Psoas muscle (tissue), 8 donors: ENCODE measurements around the gene SRF. TPM values are rescaled to one million over a fixed set of nuclear protein-coding genes. Genes with fewer than 3 reads are reported as not detected.

Experiments
- ATAC-seq, 4 donors: fragments of 200-7000 bp; cut with Tn5 transposase; one replicate each; pipeline ENCODE4 v1.9.1; 2020; ENCODE audit warnings: moderate library complexity in 3 of 4, mild to moderate bottlenecking in 2 of 4
- DNase-seq, 2 donors: peaks; one replicate each; pipeline ENCODE4 v3.0.0-alpha.2; 2020
- H3K27ac ChIP-seq: fragments of 200-600 bp; one replicate; pipeline ENCODE4 v1.8.0; 2022
- H3K27me3 ChIP-seq, 3 donors: fragments of 200-600 bp in 1 of 3; one replicate each; pipeline versions ENCODE4 v1.6.1 to v1.8.0; 2013 to 2022; ENCODE audit warnings: low read length in 2 of 3, mild to moderate bottlenecking in 2 of 3, moderate library complexity in 1 of 3; ENCODE audit not compliant: insufficient read depth in 3 of 3
- H3K36me3 ChIP-seq, 2 donors: fragments of 200-600 bp in 1 of 2; one replicate each; pipeline versions ENCODE4 v1.6.1 to v1.8.0; 2013 to 2022; ENCODE audit warnings: low read depth in 1 of 2, mild to moderate bottlenecking in 1 of 2, moderate library complexity in 1 of 2; ENCODE audit not compliant: insufficient read depth in 1 of 2
- H3K4me1 ChIP-seq: fragments of 200-600 bp; one replicate; pipeline ENCODE4 v1.8.0; 2022
- H3K4me3 ChIP-seq: fragments of 200-600 bp; one replicate; pipeline ENCODE4 v1.8.0; 2022; ENCODE audit warnings: mild to moderate bottlenecking
- H3K9me3 ChIP-seq: fragments of 200-600 bp; one replicate; pipeline ENCODE4 v1.8.0; 2022
- WGBS, 3 donors: extraction: QIAGEN DNeasy Blood & Tissue Kit; methylation state at CpG; one replicate each; pipeline versions ENCODE4 v1.1.6 to v1.1.7; 2013; 5-methylcytosine and 5-hydroxymethylcytosine counted together
- intact Hi-C, 2 donors: fragments of 100-400 bp; cut with DNase I; formaldehyde crosslinking; loops; one replicate each; pipeline versions ENCODE4 v1.11.0 to v1.14.2; 2022
- polyA plus RNA-seq, 3 donors: library from polyadenylated mRNA; stranded (reverse); fragments of 200-250 nt; gene quantifications; one replicate each; pipeline ENCODE4 v1.2.3, GENCODE V29; 2013
- total RNA-seq, 4 donors: library from RNA; stranded (reverse); fragmentation: NEBNext Ultra II Directional in 2 of 4; extraction: Animal tissue kit (Norgen Biotek cat#: 25700) in 2 of 4; gene quantifications; one replicate each; pipeline versions ENCODE4 v1.2.1 to v1.2.4, GENCODE V29; 2021 to 2023
- TF ChIP-seq, protein P1 (sequence below): fragments of 200-600 bp; IDR thresholded peaks from one replicate; pipeline ENCODE4 v1.8.0; 2022; ENCODE audit warnings: antibody characterized with exemption
- donor health status: healthy with polysubstance abuse.
- donor health status: DM: no; HTN: no; CAD: no; lungs with moderate emphysema.
- donor health status: Bipolar disorder and iron deficiency.
- donor health status: healthy.
- donor health status: DM: yes; HTN: yes; CAD: no.
- donor health status: DM: no; HTN: no; CAD: no.
- donor health status: DM: no; HTN: no; CAD: no.
- donor health status: DM: yes; HTN: yes; CAD: no.

Gene SRF
- total and polyA plus RNA-seq, 7 donors: 26.3 to 57.7 (median 39.3) TPM

DNA sequence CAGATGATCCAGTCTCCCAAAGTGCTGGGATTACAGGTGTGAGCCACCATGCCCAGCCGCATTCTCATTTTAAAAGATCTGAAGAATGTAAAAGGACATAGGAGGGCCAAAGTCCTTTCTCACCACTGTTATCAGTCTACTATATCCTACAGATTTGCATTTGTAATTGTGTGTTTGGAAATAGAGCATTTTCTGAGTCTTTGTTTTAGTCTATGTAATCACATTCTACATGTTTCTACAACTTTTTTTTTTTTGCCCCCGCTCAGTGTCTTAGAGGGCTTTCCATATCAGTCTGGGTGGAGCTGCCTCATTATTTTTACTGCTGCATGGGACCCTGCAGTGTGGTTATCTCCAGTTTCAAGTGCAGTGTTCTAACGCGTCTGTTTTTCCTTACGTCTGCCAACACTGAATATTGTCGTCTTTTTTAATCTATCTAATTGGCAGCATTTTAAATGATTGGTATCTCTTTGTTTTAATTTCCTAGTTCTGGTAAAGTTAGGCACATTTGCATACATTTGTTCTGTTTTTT, 18.8 kb downstream of the SRF start:
- H3K4me3 ChIP-seq: no peak overlapping the region
- H3K27ac ChIP-seq: no peak overlapping the region
- DNase-seq: no peak
- H3K27me3 ChIP-seq: no peaks in the 10 kb centered on the region
- TF ChIP-seq, protein P1, sequence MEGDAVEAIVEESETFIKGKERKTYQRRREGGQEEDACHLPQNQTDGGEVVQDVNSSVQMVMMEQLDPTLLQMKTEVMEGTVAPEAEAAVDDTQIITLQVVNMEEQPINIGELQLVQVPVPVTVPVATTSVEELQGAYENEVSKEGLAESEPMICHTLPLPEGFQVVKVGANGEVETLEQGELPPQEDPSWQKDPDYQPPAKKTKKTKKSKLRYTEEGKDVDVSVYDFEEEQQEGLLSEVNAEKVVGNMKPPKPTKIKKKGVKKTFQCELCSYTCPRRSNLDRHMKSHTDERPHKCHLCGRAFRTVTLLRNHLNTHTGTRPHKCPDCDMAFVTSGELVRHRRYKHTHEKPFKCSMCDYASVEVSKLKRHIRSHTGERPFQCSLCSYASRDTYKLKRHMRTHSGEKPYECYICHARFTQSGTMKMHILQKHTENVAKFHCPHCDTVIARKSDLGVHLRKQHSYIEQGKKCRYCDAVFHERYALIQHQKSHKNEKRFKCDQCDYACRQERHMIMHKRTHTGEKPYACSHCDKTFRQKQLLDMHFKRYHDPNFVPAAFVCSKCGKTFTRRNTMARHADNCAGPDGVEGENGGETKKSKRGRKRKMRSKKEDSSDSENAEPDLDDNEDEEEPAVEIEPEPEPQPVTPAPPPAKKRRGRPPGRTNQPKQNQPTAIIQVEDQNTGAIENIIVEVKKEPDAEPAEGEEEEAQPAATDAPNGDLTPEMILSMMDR: no peak
- intact Hi-C loops: no loop called here
- no peaks in the 10 kb centered on the region for H3K9me3 ChIP-seq
- H3K36me3 ChIP-seq: peaks cover 0 to 89% of the 10 kb centered on the region in 2 donors
- no peaks in the 10 kb centered on the region for H3K4me1 ChIP-seq
- WGBS, 3 donors: 86 to 91% (median 87%) methylated on average over 6 of the region's 6 CpGs
- no peak for ATAC-seq

DNA sequence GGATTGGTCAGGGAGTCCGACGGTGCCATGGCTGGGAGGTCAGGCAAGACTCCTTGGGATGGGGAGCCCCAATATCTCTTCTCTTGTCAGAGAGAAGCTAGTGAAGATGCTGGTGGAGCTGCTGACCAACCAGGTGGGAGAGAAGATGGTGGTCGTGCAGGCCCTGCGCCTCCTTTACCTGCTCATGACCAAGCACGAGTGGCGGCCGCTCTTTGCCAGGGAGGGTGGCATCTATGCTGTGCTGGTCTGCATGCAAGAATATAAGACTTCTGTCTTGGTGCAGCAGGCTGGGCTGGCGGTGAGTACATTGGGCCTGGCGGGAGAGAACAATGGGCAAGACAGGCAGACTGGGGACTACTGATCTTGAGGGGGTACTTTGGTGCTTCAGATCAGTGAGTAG, 21.8 kb downstream of the SRF start:
- ATAC-seq (no peak), DNase-seq (no peak)
- H3K4me3 ChIP-seq: no peak overlapping the region
- H3K9me3 ChIP-seq: no peaks in the 10 kb centered on the region
- no peaks in the 10 kb centered on the region for H3K27me3 ChIP-seq
- 95 to 96% (median 95%) methylated on average over 9 of the region's 9 CpGs for WGBS, 3 donors
- TF ChIP-seq, protein P1: no peak
- peaks cover 0 to 89% of the 10 kb centered on the region in 2 donors for H3K36me3 ChIP-seq
- H3K4me1 ChIP-seq: no peaks in the 10 kb centered on the region
- intact Hi-C loops: no loop called here
- H3K27ac ChIP-seq: no peak overlapping the region

DNA sequence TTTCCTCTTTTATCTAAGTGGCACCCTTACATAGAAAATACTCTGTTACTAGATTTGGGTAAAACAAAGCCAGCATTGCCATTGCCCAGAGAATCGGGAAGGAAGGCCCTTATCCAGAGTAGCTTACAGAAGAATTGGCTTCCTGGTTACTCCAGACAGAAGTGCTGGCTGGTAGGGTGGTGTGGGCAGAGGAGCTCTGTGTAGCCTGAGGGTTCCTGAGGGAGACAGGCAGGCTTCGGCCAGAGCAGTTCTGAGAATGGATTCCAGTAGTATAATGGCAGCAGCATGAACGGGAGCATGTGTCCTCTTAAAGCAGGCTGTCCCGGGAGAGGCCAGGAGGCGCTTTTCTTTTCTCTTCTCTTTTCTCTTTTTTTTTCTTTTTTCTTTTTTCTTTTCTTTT, 22.9 kb downstream of the SRF start:
- H3K36me3 ChIP-seq: peaks cover 0 to 89% of the 10 kb centered on the region in 2 donors
- no peak for DNase-seq

DNA sequence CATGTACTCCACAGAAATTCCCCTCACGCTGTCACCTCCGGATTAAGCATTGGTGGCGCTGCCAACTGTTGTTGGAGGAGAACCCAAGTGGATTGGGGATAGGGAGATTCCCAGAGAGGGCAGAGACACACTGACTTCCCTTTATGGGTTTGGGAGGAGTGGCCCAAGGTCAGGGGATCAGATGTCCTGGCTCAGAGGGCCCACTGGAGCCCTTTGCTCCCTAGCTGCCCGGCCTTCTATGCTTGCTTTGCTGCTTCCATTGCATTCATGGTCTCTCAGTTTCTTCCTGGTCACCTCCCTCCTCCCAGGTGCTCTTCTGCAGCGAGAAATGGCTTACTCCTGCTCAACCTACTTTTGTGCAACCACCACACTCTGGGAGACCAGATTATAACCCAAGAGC, 25.3 kb downstream of the SRF start:
- intact Hi-C loops: no loop called here
- Histone ChIP-seq H3K9me3 (no peaks in the 10 kb centered on the region), H3K27ac (no peak overlapping the region), H3K27me3 (no peaks in the 10 kb centered on the region), H3K36me3 (peaks cover 0 to 93% of the 10 kb centered on the region in 2 donors), H3K4me3 (no peak overlapping the region), H3K4me1 (no peaks in the 10 kb centered on the region)
- ATAC-seq (no peak), DNase-seq (no peak)
- 55 to 72% (median 59%) methylated on average over 5 of the region's 5 CpGs for WGBS, 3 donors
- TF ChIP-seq, protein P1: no peak

More for the DNA sequence above, 22.9 kb downstream of the SRF start:
- 88 to 93% (median 90%) methylated on average over 5 of the region's 5 CpGs for WGBS, 3 donors
- no peaks in the 10 kb centered on the region for H3K27me3 ChIP-seq
- H3K27ac ChIP-seq: no peak overlapping the region
- ATAC-seq: no peak
- no peaks in the 10 kb centered on the region for H3K9me3 ChIP-seq
- TF ChIP-seq, protein P1: no peak
- no peaks in the 10 kb centered on the region for H3K4me1 ChIP-seq
- intact Hi-C loops: no loop called here
- H3K4me3 ChIP-seq: no peak overlapping the region

DNA sequence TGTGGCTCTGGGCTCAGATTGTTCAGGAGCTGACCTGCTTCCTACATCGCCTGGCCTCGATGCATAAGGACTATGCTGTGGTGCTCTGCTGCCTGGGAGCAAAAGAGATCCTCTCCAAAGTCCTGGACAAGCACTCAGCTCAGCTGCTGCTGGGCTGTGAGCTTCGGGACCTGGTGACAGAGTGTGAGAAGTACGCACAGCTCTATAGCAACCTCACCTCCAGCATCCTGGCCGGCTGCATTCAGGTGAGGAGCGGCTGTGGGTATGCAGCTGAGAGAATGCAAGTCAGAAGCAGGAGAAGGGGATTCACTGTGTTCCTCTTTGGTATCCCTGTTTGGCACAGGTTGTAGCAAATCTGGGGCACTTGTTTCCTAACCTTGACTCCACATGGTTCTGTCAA, 28.8 kb downstream of the SRF start:
- Histone ChIP-seq H3K9me3 (no peaks in the 10 kb centered on the region), H3K27ac (no peak overlapping the region), H3K27me3 (no peaks in the 10 kb centered on the region), H3K36me3 (peaks cover 0 to 90% of the 10 kb centered on the region in 2 donors), H3K4me1 (no peaks in the 10 kb centered on the region), H3K4me3 (no peak overlapping the region)
- ATAC-seq (no peak), DNase-seq (no peak)
- intact Hi-C loops: no loop called here
- TF ChIP-seq, protein P1: no peak
- WGBS, 3 donors: 87 to 89% (median 88%) methylated on average over 6 of the region's 6 CpGs
